HG03558 (cell line): Measurements from ENCODE around the gene PPFIA1.

Source experiments
- ATAC-seq: cut with Tn5 transposase; IDR thresholded peaks from one replicate; pipeline ENCODE4 v1.9.1; 2021; ENCODE audit warnings: moderate number of reproducible peaks; ENCODE audit not compliant: unreplicated experiment; ENCODE audit errors: extremely low read depth

PPFIA1 gene

GRCh38 chr11:70270104-70270876 is at the start of gene PPFIA1:
PPFIA1 (plus strand) TSS chr11:70270690; CDS start chr11:70272173, 1,483 bp downstream.
- ATAC-seq = peak; percentile 68

GRCh38 chr11:70220920-70221319 is 49.6 kb upstream of the PPFIA1 start:
- ATAC-seq = no peak

GRCh38 chr11:70225681-70226177 is 44.8 kb upstream of the PPFIA1 start:
- ATAC-seq = no peak

- ATAC-seq = no peak
Measured at GRCh38 chr11:70226183-70226582, 44.3 kb upstream of the PPFIA1 start.

GRCh38 chr11:70226967-70227366 is 43.5 kb upstream of the PPFIA1 start:
- ATAC-seq = no peak

GRCh38 chr11:70229737-70230136 is 40.8 kb upstream of the PPFIA1 start:
- ATAC-seq = no peak

GRCh38 chr11:70230151-70230839 is 40.2 kb upstream of the PPFIA1 start:
- no peak for ATAC-seq

GRCh38 chr11:70230840-70231710 is 39.4 kb upstream of the PPFIA1 start:
- no peak for ATAC-seq

GRCh38 chr11:70233034-70233433 is 37.5 kb upstream of the PPFIA1 start:
- no peak for ATAC-seq

GRCh38 chr11:70233511-70233934 is 37.0 kb upstream of the PPFIA1 start:
- no peak for ATAC-seq

GRCh38 chr11:70233962-70234361 is 36.5 kb upstream of the PPFIA1 start:
- ATAC-seq = no peak

GRCh38 chr11:70240337-70240736 is 30.2 kb upstream of the PPFIA1 start:
- no peak for ATAC-seq

GRCh38 chr11:70241709-70242108 is 28.8 kb upstream of the PPFIA1 start:
- no peak for ATAC-seq

- ATAC-seq = no peak
Measured at GRCh38 chr11:70242885-70243284, 27.6 kb upstream of the PPFIA1 start.

- no peak for ATAC-seq
Measured at GRCh38 chr11:70243912-70244652, 26.4 kb upstream of the PPFIA1 start.

- no peak for ATAC-seq
Measured at GRCh38 chr11:70244698-70245097, 25.8 kb upstream of the PPFIA1 start.

- ATAC-seq = no peak
Measured at GRCh38 chr11:70246196-70246595, 24.3 kb upstream of the PPFIA1 start.

- ATAC-seq = no peak
Measured at GRCh38 chr11:70247042-70247709, 23.3 kb upstream of the PPFIA1 start.

GRCh38 chr11:70247710-70248072 is 22.8 kb upstream of the PPFIA1 start:
- no peak for ATAC-seq
